ENCODE results near the gene MAML2. TPM values are rescaled to one million over a fixed set of nuclear protein-coding genes. Genes with fewer than 3 reads are reported as not detected.

Gene MAML2
- total and polyA plus RNA-seq, 8 donors, result 1.3 to 22.8 (median 12.1) TPM

DNA sequence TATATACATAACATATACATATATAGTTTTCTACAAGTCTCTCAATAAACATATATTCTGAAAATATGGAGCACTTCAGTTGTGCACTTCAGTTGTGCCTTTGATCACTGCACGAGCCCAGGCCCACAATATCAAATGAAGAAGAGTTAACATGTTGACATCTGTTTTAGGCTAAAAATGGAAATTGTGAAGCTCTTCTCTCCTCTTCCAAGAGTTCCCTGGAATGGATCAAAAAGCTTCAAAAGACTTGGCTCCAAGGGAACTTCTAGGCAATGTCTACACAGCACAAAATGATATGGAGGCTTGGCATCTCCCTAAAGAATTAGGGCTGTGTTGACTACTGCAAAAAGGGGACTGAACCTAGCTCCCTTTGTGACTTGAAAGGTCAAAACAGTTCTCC lies 36.9 kb downstream of the MAML2 start:
- Histone ChIP-seq H3K9me3 (no peaks in the 10 kb centered on the region), H3K4me1 (peaks cover 46 to 85% (median 63%) of the 10 kb centered on the region in 4 donors), H3K27ac (peak overlapping the region; percentile 45 to 92 (median 84)), H3K4me3 (no peak overlapping the region), H3K27me3 (no peaks in the 10 kb centered on the region), H3K36me3 (no peaks in the 10 kb centered on the region)
- TF ChIP-seq CTCF (IDR thresholded peaks at IDR 0.05) (no peak), POLR2A (IDR thresholded peaks at IDR 0.05) (no peak), EP300 (IDR thresholded peaks at IDR 0.05) (no peak), POLR2AphosphoS5 (IDR thresholded peaks at IDR 0.05) (no peak)
- WGBS, 5 donors, result 64 to 76% (median 71%) methylated on average over 1 of the region's 1 CpG
- peak in 1 of 2 donors; percentile 27 for DNase-seq
- intact Hi-C loops (cut with DNase I; ENCODE audit: low total_unique reads), result no loop called here

- TF ChIP-seq POLR2AphosphoS5 (IDR thresholded peaks at IDR 0.05) (no peak), CTCF (IDR thresholded peaks at IDR 0.05) (no peak), POLR2A (IDR thresholded peaks at IDR 0.05) (no peak), EP300 (IDR thresholded peaks at IDR 0.05) (no peak)
- H3K36me3 ChIP-seq, result no peaks in the 10 kb centered on the region
- H3K27me3 ChIP-seq, result no peaks in the 10 kb centered on the region
- intact Hi-C loops (cut with DNase I; ENCODE audit: low total_unique reads), result no loop called here
- WGBS, 5 donors, result 35 to 57% (median 42%) methylated on average over 3 of the region's 3 CpGs
- peaks cover 42 to 84% (median 56%) of the 10 kb centered on the region in 4 donors for H3K4me1 ChIP-seq
- peak overlapping the region; percentile 51 to 80 (median 71) for H3K27ac ChIP-seq
- H3K4me3 ChIP-seq, result no peak overlapping the region
- no peaks in the 10 kb centered on the region for H3K9me3 ChIP-seq
- no peak for DNase-seq
These were observed 39.0 kb downstream of the MAML2 start for GRCh38 chr11:96303980-96304379.

GRCh38 chr11:96303064-96303463 lies 39.9 kb downstream of the MAML2 start:
- H3K4me1 ChIP-seq, result peaks cover 42 to 75% (median 52%) of the 10 kb centered on the region in 4 donors
- peak in 1 of 2 donors; percentile 72 for DNase-seq
- no peaks in the 10 kb centered on the region for H3K9me3 ChIP-seq
- intact Hi-C loops (cut with DNase I; ENCODE audit: low total_unique reads), result no loop called here
- TF ChIP-seq CTCF (IDR thresholded peaks at IDR 0.05) (no peak), POLR2A (IDR thresholded peaks at IDR 0.05) (no peak), POLR2AphosphoS5 (IDR thresholded peaks at IDR 0.05) (peak in 1 of 3 donors; percentile 74), EP300 (IDR thresholded peaks at IDR 0.05) (no peak)
- H3K27me3 ChIP-seq, result no peaks in the 10 kb centered on the region
- H3K27ac ChIP-seq, result peak overlapping the region in 4 of 5 donors; percentile 51 to 80 (median 74)
- H3K36me3 ChIP-seq, result no peaks in the 10 kb centered on the region
- 18 to 36% (median 30%) methylated on average over 1 of the region's 1 CpG for WGBS, 5 donors
- H3K4me3 ChIP-seq, result no peak overlapping the region

DNA sequence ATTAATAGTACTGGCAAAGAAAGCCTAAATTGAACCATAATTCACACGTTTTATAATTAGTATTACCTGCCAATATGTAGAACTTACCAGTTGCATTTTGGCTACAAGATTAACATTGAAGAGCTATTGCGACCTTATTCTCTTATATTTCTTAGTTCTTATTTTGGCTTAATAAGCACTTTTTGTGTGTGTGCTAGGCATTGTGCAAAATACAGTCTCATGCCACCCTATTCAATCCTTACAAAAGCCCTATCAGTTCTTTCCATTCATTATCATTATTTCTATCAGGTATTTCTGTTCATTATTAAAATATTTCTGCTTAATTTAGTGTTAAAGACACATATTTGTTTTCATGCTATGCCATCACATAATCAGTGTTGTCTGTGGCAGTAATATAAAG lies 41.2 kb downstream of the MAML2 start:
- no peak for DNase-seq
- 98 to 100% (median 98%) methylated on average over 2 of the region's 2 CpGs for WGBS, 5 donors
- Histone ChIP-seq H3K27me3 (no peaks in the 10 kb centered on the region), H3K27ac (peak overlapping the region in 1 of 5 donors; percentile 80), H3K36me3 (no peaks in the 10 kb centered on the region), H3K4me3 (no peak overlapping the region), H3K4me1 (peaks cover 31 to 64% (median 42%) of the 10 kb centered on the region in 4 donors), H3K9me3 (no peaks in the 10 kb centered on the region)
- intact Hi-C loops (cut with DNase I; ENCODE audit: low total_unique reads), result no loop called here
- TF ChIP-seq POLR2A (IDR thresholded peaks at IDR 0.05), result no peak
- no peak for TF ChIP-seq POLR2AphosphoS5 (IDR thresholded peaks at IDR 0.05)
- no peak for TF ChIP-seq EP300 (IDR thresholded peaks at IDR 0.05)
- TF ChIP-seq CTCF (IDR thresholded peaks at IDR 0.05), result no peak

Data from stomach (tissue), 9 donors.